Memory B cell (primary cell): ENCODE data around the gene SERPINA3.

Experiments
- ATAC-seq: fragments of 150-1000 bp; cut with Tn5 transposase; 2 replicates; pipeline ENCODE4 v1.10.0; 2021; ENCODE audit warnings: low read depth, mild to moderate bottlenecking, moderate library complexity
- DNase-seq, 2 donors: peaks; one replicate each; pipeline ENCODE4 v3.0.0; 2022; ENCODE audit warnings: low spot score in 2 of 2
- H3K27ac Mint-ChIP-seq: one replicate; pipeline ENCODE4 v1.8.0; 2022; ENCODE audit warnings: mild to moderate bottlenecking, moderate library complexity, mixed read lengths
- H3K27me3 Mint-ChIP-seq: one replicate; pipeline ENCODE4 v1.8.0; 2022; ENCODE audit warnings: mixed read lengths
- H3K36me3 Mint-ChIP-seq: one replicate; pipeline ENCODE4 v1.8.0; 2022; ENCODE audit warnings: mild to moderate bottlenecking, mixed read lengths
- H3K4me1 Mint-ChIP-seq: one replicate; pipeline ENCODE4 v1.8.0; 2022; ENCODE audit warnings: mixed read lengths
- H3K4me3 Mint-ChIP-seq: one replicate; pipeline ENCODE4 v1.8.0; 2022; ENCODE audit warnings: mild to moderate bottlenecking, moderate library complexity, mixed read lengths
- H3K9me3 Mint-ChIP-seq: one replicate; pipeline ENCODE4 v1.8.0; 2022; ENCODE audit warnings: mixed read lengths

The SERPINA3 gene

GRCh38 chr14:94640721-94641631 is 28.8 kb downstream of the SERPINA3 start:
- DNase-seq (no peak), ATAC-seq (no peak)
- no peaks in the 10 kb centered on the region for H3K4me1 Mint-ChIP-seq
- H3K27me3 Mint-ChIP-seq: peaks cover 7% of the 10 kb centered on the region
- peaks cover under 1% of the 10 kb centered on the region for H3K36me3 Mint-ChIP-seq
- H3K4me3 Mint-ChIP-seq: no peak overlapping the region
- H3K9me3 Mint-ChIP-seq: peaks cover 4% of the 10 kb centered on the region
- H3K27ac Mint-ChIP-seq: no peak overlapping the region

GRCh38 chr14:94641632-94641955 is 29.4 kb downstream of the SERPINA3 start:
- H3K9me3 Mint-ChIP-seq: peaks cover 6% of the 10 kb centered on the region
- no peak overlapping the region for H3K27ac Mint-ChIP-seq
- H3K27me3 Mint-ChIP-seq: peaks cover 9% of the 10 kb centered on the region
- DNase-seq (no peak), ATAC-seq (no peak)
- H3K36me3 Mint-ChIP-seq: peaks cover 2% of the 10 kb centered on the region
- H3K4me3 Mint-ChIP-seq: no peak overlapping the region
- no peaks in the 10 kb centered on the region for H3K4me1 Mint-ChIP-seq

DNA sequence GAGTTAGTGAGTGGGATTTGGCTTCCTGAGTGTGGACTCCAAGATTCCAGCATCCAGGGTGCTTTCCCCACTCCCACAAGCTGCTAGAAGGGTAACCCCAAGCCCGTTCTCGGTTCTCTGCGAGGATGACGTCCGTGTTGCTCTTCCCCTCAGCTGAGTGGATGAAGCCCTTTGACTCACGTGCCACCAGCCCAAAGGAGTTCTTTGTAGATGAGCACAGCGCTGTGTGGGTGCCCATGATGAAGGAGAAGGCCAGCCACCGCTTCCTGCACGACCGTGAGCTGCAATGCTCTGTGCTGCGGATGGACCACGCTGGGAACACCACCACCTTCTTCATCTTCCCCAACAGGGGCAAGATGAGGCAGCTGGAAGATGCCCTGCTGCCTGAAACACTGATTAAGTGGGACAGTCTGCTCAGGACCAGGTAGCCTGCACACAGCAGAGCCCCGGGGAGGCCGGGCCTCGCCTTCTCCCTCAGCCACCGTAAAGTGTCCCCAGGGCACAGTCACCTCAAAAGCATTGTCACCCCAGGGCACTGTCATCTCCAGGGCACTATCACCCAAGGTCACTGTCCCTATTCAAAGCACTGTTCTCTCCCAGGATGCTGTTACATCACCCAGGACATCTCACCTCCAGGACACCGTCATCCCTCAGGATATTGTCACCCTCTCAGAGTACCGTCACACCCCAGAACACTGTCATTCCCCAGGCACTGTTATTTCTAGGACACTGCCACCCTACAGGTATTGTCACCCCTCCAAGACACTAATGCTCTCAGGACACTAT is 31.3 kb downstream of the SERPINA3 start:
- Mint-ChIP-seq H3K27ac (no peak overlapping the region), H3K4me3 (no peak overlapping the region), H3K36me3 (peaks cover 2% of the 10 kb centered on the region), H3K9me3 (peaks cover 6% of the 10 kb centered on the region), H3K4me1 (no peaks in the 10 kb centered on the region), H3K27me3 (peaks cover 9% of the 10 kb centered on the region)
- no peak for ATAC-seq
- DNase-seq: no peak

DNA sequence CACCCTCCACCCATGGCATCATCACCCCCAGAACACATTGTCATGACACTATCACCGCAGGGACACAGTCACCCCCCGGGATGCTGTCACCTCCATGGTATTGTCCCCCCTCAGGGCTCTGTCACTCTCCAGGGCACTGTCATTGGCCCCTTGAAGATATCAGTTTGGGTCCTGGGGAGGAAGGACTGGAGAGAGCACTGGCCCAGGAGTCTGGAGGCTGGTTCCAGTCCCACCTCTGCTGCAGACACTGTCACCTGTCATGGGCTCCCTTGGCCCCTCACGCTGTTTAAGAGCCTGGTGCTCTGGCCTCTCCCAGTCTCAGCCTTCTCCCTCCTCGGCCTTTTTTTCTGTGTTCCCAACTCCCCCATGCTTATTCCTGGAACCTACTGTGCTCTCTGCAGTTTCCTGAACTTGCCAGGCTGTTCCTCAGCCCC is 31.9 kb downstream of the SERPINA3 start:
- peaks cover 6% of the 10 kb centered on the region for H3K9me3 Mint-ChIP-seq
- ATAC-seq: no peak
- no peak overlapping the region for H3K27ac Mint-ChIP-seq
- peaks cover 7% of the 10 kb centered on the region for H3K27me3 Mint-ChIP-seq
- H3K36me3 Mint-ChIP-seq: peaks cover 2% of the 10 kb centered on the region
- no peak for DNase-seq
- H3K4me1 Mint-ChIP-seq: no peaks in the 10 kb centered on the region
- no peak overlapping the region for H3K4me3 Mint-ChIP-seq

GRCh38 chr14:94646066-94646465 is 33.9 kb downstream of the SERPINA3 start:
- Mint-ChIP-seq H3K4me3 (no peak overlapping the region), H3K9me3 (peaks cover 6% of the 10 kb centered on the region), H3K4me1 (no peaks in the 10 kb centered on the region), H3K36me3 (peaks cover 2% of the 10 kb centered on the region), H3K27me3 (peaks cover 7% of the 10 kb centered on the region), H3K27ac (no peak overlapping the region)
- DNase-seq (no peak), ATAC-seq (no peak)

- H3K27me3 Mint-ChIP-seq: peaks cover 7% of the 10 kb centered on the region
- DNase-seq (no peak), ATAC-seq (no peak)
- peaks cover 6% of the 10 kb centered on the region for H3K9me3 Mint-ChIP-seq
- no peak overlapping the region for H3K27ac Mint-ChIP-seq
- H3K4me3 Mint-ChIP-seq: no peak overlapping the region
- peaks cover 2% of the 10 kb centered on the region for H3K36me3 Mint-ChIP-seq
- no peaks in the 10 kb centered on the region for H3K4me1 Mint-ChIP-seq
These were observed 34.3 kb downstream of the SERPINA3 start for GRCh38 chr14:94646481-94646880.

DNA sequence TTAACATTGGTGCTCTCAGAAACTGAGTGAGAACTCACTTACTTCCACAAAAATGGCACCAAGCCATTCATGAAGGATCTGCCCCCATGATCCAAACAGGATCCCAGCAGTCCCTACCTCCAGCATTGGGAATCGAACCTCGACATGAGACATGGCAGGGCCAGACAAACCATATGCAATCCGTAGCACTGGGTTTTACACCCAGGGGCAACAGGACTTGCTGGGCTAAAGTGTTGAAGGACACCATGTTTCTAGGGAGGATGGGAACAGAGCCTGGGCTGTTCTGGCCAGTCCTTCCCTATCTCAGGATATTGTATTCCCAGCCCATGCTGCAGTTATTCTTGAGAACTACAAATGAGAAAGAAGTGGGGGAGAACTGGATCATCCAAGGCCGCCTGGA is 36.6 kb downstream of the SERPINA3 start:
- Mint-ChIP-seq H3K4me3 (no peak overlapping the region), H3K27ac (no peak overlapping the region), H3K27me3 (peaks cover 7% of the 10 kb centered on the region), H3K4me1 (no peaks in the 10 kb centered on the region), H3K9me3 (peaks cover 6% of the 10 kb centered on the region), H3K36me3 (peaks cover 2% of the 10 kb centered on the region)
- DNase-seq: no peak
- no peak for ATAC-seq

GRCh38 chr14:94649543-94650443 is 37.6 kb downstream of the SERPINA3 start:
- DNase-seq (no peak), ATAC-seq (no peak)
- peaks cover 2% of the 10 kb centered on the region for H3K36me3 Mint-ChIP-seq
- H3K27ac Mint-ChIP-seq: no peak overlapping the region
- no peak overlapping the region for H3K4me3 Mint-ChIP-seq
- H3K9me3 Mint-ChIP-seq: peaks cover 6% of the 10 kb centered on the region
- H3K27me3 Mint-ChIP-seq: peaks cover 7% of the 10 kb centered on the region
- no peaks in the 10 kb centered on the region for H3K4me1 Mint-ChIP-seq

DNA sequence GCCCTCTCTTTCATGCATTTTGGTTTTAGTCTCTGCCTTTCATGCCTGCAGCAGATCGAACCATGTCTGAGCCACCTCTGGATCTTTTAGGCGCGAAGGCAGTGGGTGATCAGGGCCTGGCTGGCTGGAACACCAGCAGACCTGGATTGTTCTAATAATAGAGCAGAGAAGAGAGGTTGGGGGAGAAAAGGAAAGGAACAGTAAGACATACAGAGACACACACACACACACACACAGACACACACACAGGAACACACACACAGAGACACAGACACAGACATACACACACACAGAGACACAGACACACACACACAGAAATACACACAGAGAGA is 38.2 kb downstream of the SERPINA3 start:
- peaks cover 2% of the 10 kb centered on the region for H3K36me3 Mint-ChIP-seq
- no peak for ATAC-seq
- H3K4me1 Mint-ChIP-seq: no peaks in the 10 kb centered on the region

DNA sequence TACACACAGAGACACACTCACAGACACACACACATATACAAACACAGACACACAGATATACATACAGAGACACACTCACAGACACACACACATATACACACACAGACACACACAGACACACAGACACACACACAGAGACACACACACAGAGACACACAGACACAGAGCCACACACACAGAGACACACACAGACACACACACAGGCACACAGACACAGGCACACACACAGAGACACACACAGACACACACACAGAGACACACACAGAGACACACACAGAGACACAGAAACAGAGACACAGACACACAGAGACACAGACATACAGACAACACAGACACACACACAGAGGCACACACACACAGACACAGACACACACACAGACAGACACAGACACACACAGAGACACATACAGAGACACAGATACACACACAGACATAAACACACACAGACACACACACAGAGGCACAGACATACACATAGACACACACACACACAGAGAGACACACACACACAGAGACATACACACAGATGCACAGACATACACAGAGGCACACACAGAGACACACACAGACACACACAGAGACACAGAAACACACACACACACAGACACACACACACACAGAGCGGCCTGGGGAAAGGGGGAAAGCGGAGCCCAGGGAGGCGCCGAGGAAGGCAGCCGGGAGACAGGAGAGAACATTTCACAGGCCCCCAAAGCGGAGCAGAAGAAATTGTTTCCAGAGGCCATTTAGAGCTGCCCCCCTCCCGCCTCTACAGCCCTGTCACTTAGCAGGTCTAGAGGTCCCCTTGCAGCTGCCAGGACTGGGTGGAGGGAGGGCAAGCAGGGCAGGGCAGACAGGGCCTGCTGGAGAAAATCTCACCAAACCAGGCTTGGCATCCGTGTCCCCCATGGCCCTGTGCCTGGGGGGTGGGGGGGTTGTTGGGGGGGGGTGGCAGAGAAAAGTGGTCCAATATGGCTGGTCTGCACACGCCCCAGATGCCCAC is 38.9 kb downstream of the SERPINA3 start:
- DNase-seq (no peak), ATAC-seq (no peak)
- Mint-ChIP-seq H3K4me3 (no peak overlapping the region), H3K27me3 (peaks cover under 1% of the 10 kb centered on the region), H3K9me3 (peaks cover under 1% of the 10 kb centered on the region), H3K36me3 (peaks cover under 1% of the 10 kb centered on the region), H3K4me1 (no peaks in the 10 kb centered on the region), H3K27ac (no peak overlapping the region)

More for the DNA sequence above, 38.2 kb downstream of the SERPINA3 start:
- no peak overlapping the region for H3K27ac Mint-ChIP-seq
- H3K9me3 Mint-ChIP-seq: peaks cover 6% of the 10 kb centered on the region
- no peak overlapping the region for H3K4me3 Mint-ChIP-seq
- H3K27me3 Mint-ChIP-seq: peaks cover 7% of the 10 kb centered on the region
- no peak for DNase-seq

GRCh38 chr14:94653321-94653720 is 41.1 kb downstream of the SERPINA3 start:
- H3K9me3 Mint-ChIP-seq: no peaks in the 10 kb centered on the region
- H3K4me3 Mint-ChIP-seq: no peak overlapping the region
- no peaks in the 10 kb centered on the region for H3K36me3 Mint-ChIP-seq
- H3K27me3 Mint-ChIP-seq: no peaks in the 10 kb centered on the region
- H3K27ac Mint-ChIP-seq: no peak overlapping the region
- DNase-seq: no peak
- no peak for ATAC-seq
- H3K4me1 Mint-ChIP-seq: no peaks in the 10 kb centered on the region

- DNase-seq (no peak), ATAC-seq (no peak)
- Mint-ChIP-seq H3K36me3 (no peaks in the 10 kb centered on the region), H3K27ac (no peak overlapping the region), H3K4me3 (no peak overlapping the region), H3K27me3 (no peaks in the 10 kb centered on the region), H3K4me1 (no peaks in the 10 kb centered on the region), H3K9me3 (no peaks in the 10 kb centered on the region)
These were observed 42.1 kb downstream of the SERPINA3 start for GRCh38 chr14:94654071-94654861.
